HG03025 (cell line): ENCODE results near the gene PLXNA2.

ENCODE experiments used
- ATAC-seq: cut with Tn5 transposase; IDR thresholded peaks from one replicate; pipeline ENCODE4 v1.9.1; 2021; ENCODE audit warnings: mild to moderate bottlenecking, moderate library complexity; ENCODE audit not compliant: unreplicated experiment, low FRiP score

PLXNA2 gene

GRCh38 chr1:208081972-208082371, 162.2 kb downstream of the PLXNA2 start:
- no peak for ATAC-seq

GRCh38 chr1:208080396-208081286, 163.5 kb downstream of the PLXNA2 start:
- ATAC-seq = no peak

- ATAC-seq = no peak
Observed at GRCh38 chr1:208079161-208079560, 165.0 kb downstream of the PLXNA2 start.

GRCh38 chr1:208078752-208079151, 165.4 kb downstream of the PLXNA2 start:
- ATAC-seq = no peak

GRCh38 chr1:208077232-208078075, 166.7 kb downstream of the PLXNA2 start:
- no peak for ATAC-seq

GRCh38 chr1:208074353-208074752, 169.8 kb downstream of the PLXNA2 start:
- no peak for ATAC-seq

DNA sequence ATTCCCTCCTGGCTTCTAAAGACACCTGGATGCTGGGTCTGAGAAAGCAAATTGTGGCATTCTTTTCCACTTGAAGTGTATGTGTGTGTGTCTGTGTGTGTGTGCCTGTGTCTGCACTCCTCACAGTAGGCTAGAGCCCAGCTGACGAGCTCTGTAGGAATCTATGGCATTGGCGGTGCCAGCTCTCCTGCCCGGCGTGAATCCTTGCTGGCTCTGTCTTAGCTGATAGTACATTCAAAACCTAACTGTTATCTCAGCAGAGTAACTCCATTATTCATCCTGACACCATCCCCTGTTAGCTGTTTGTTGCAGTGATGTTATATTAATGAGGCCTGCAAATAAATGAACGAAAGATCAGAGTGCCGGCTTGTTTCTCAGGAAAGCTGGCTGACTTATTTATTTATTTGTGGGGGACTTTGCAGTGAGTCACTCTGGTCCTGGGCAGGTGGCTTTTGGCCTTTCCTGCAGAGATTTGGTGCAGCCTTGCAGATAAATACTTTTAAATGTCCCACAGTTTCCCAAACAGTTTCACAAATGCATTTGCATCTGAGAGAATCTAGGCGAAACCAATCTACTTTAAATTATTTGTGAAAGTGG, 172.7 kb downstream of the PLXNA2 start:
- ATAC-seq = no peak

DNA sequence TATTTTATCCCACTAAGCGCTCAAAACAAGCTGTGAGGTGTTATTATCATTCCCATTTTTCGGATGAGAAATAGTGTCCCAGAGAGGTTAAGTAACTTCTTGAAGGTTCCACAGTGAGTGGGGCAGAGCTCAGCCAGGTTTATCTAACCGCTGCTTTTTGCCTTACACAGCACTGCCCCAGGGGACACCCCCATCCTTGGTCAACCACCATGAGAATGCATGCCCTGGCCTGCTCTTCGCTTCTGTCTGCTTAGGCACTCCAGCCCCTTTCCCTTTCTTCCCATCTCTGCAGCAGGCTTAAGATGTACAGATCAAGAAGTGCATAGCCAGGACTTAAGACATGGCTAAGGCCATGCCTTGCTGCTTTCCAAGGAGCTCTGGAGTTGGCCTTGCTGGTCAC, 174.3 kb downstream of the PLXNA2 start:
- no peak for ATAC-seq

DNA sequence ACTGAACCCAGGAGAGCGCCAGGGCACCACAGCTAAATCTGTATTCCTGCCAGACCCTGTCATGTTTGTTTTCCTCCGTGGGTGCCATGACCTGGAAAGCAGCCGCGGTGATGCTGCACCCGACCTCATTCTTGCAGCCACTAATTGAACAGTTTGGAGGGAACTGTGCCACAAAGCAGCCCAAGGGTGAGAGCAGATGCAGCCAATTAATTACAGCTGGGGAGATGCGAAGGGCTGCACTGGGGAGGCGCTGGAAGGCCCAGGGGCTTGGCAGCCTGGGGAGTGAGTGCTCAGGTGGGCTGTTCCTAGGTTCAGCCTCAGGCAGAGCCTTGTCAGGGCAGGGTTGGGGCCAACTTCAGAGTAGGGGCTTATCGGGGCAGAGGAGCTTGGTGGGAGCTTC, 174.9 kb downstream of the PLXNA2 start:
- ATAC-seq = no peak

- ATAC-seq = no peak
Observed at GRCh38 chr1:208068908-208069307, 175.3 kb downstream of the PLXNA2 start.

- no peak for ATAC-seq
Observed at GRCh38 chr1:208068407-208068806, 175.8 kb downstream of the PLXNA2 start.

DNA sequence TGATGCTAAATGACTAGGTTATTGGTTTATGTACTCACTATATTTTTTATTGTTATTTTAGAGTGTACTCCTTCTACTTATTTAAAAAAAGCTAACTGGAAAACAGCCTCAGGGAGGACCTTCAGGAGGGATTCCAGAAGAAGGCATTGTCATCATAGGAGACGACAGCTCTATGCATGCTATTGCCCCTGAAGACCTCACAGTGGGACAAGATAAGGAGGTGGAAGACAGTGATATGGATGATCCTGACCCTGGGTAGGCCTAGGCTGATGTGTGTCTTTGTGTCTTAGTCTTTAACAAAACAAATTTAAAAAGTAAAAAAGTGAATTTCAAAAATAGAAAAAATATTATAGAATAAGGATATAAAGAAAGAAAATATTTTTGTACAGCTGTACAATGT, 177.6 kb downstream of the PLXNA2 start:
- no peak for ATAC-seq

GRCh38 chr1:208065862-208066261, 178.3 kb downstream of the PLXNA2 start:
- ATAC-seq = no peak

DNA sequence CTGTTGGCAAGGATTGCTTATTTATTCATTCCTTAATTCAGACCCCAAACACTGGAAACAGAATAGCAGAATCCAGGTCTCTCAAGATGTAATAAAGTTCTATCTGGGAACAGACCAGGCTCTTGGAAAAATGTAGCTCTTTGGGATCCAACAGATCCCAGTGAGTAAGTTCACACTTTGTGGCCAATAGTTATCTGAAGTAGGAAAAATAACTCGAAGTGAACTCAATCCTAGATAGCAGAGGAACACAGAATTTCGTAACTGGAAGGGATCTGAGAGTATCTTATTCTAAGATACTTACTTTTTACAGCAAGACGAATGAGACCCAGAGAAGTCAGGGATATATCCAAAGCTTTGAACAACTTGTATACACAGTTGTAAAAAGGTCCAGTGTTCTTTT, 182.6 kb downstream of the PLXNA2 start:
- no peak for ATAC-seq

- no peak for ATAC-seq
Observed at GRCh38 chr1:208061118-208061517, 183.1 kb downstream of the PLXNA2 start.

DNA sequence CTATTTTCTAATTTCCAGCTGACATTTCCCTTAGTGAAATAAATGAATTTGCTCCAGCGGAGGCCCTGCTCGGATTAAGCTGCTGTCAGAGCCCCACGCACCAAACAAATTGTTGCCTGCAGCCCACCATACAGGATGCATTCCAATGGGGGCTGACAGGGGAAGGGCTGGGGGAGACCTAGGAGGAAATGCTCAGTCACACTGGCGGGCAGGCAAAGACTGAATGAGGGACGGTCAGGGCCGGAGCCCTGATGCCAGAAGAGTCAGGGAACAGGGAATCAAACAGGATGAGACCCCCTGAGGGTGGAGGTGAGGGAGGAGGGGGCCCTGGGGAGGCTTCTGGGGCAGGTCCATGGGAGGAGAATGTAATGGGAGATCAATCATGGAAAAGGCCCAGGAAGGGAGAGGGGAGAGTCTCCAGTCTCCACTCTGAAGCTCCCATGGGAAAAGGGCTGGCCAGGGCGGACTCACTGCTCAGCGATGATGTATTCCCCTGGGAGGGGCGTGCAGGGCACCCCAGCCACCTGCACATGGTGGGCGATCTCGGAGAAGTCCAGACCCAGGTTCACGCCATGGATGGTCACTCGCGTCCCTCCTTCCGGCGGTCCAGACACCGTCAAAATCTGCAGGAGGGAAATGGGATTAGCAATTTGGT, 183.8 kb downstream of the PLXNA2 start:
- no peak for ATAC-seq

DNA sequence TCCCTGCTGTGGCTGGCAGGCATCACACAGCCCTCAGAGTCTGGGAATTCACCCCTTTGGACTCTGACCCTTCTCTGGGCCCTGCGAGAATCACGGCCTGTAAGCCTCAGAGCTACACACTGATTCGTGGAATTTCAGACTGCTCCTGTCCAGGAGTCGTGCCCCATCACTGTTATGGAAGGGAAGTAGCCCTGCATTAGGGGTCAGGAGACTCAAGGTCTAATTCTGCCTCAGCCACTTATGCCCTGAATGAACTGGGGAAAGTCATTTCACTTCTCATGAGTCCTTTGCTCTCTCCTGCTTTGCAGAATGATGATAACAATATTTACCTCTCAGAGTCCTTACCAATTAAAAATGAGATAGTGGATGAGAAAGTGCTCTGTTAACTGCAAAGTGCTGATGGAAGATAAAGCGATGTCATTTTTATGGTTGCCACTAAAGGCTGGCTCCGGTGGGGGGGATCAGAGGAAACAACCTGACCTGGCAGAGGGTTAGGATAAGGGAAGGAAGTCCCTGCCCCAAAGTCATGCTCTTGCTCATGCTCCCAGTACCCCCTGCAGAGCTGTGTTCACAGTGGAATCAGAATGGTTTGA, 184.7 kb downstream of the PLXNA2 start:
- no peak for ATAC-seq

DNA sequence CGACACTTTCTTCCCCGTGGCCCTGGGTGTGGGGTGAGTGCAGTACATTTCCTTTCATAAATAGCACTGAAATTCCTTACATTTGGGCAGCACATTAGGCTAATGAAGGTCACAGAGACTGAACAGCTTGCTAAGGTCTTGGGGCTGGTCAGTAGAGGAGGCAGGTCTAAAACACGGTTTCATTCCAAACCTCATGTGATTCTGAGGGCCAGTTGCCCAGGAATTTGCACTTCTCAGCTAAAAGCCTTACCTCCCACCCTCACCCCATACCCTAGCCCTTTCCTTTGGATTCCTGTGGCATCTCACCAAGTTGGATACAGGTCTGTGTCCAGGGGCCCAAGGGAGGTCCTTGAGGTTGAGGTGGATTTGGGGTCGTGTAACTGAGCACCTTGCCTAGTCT, 185.4 kb downstream of the PLXNA2 start:
- no peak for ATAC-seq

GRCh38 chr1:208058267-208058666, 185.9 kb downstream of the PLXNA2 start:
- no peak for ATAC-seq

GRCh38 chr1:208057056-208057455, 187.1 kb downstream of the PLXNA2 start:
- no peak for ATAC-seq
